Loucy (cell line): Measurements from ENCODE around the gene SMPD4.
"Not testable (repeated sequence)": the region's sequence is repeated elsewhere in the genome, so short reads cannot be mapped to it uniquely, and the experiment has no call there.

Experiments used
- H2AFZ ChIP-seq: fragments of 200-600 bp; sonication (generic); 2 replicates; pipeline ENCODE4 v1.6.0; 2016; ENCODE audit warnings: antibody characterized with exemption, mild to moderate bottlenecking, low read length, moderate library complexity
- H3F3A ChIP-seq: fragments of 200-600 bp; 2 replicates; pipeline ENCODE4 v1.6.0; 2016; ENCODE audit warnings: antibody characterized with exemption, low read depth, mild to moderate bottlenecking
- H3K27me3 ChIP-seq: fragments of 200-600 bp; sonication (generic); 2 replicates; pipeline ENCODE4 v1.6.1; 2014; ENCODE audit warnings: low read length, mild to moderate bottlenecking; ENCODE audit not compliant: insufficient read depth, poor library complexity, severe bottlenecking
- H3K36me3 ChIP-seq: fragments of 200-600 bp; sonication (generic); 2 replicates; pipeline ENCODE4 v1.6.1; 2016; ENCODE audit warnings: low read length; ENCODE audit not compliant: insufficient read depth
- H3K4me1 ChIP-seq: fragments of 200-600 bp; sonication (generic); 2 replicates; pipeline ENCODE4 v1.5.1; 2014; ENCODE audit warnings: low read length, mild to moderate bottlenecking; ENCODE audit not compliant: insufficient read depth, poor library complexity, severe bottlenecking
- H3K4me2 ChIP-seq: fragments of 200-600 bp; sonication (generic); 2 replicates; pipeline ENCODE4 v1.6.0; 2014; ENCODE audit warnings: antibody characterized with exemption, low read length, low read depth, mild to moderate bottlenecking; ENCODE audit not compliant: poor library complexity, severe bottlenecking
- H3K4me3 ChIP-seq: fragments of 200-600 bp; sonication (generic); 2 replicates; pipeline ENCODE4 v1.5.1; 2014; ENCODE audit warnings: low read length, mild to moderate bottlenecking, mixed read lengths; ENCODE audit not compliant: poor library complexity, severe bottlenecking
- H3K79me2 ChIP-seq: fragments of 200-600 bp; sonication (generic); 2 replicates; pipeline ENCODE4 v1.6.1; 2014; ENCODE audit warnings: low read length; ENCODE audit not compliant: insufficient read depth
- H3K9ac ChIP-seq: fragments of 200-600 bp; sonication (generic); 2 replicates; pipeline ENCODE4 v1.6.0; 2014; ENCODE audit warnings: mild to moderate bottlenecking, low read depth, low read length, moderate library complexity; ENCODE audit not compliant: poor library complexity, severe bottlenecking
- H3K9me2 ChIP-seq: fragments of 200-600 bp; sonication (generic); replicated peaks from 2 replicates; pipeline ENCODE4 v1.6.1; 2016; ENCODE audit warnings: low read depth, low read length, mixed read lengths
- H3K9me3 ChIP-seq: fragments of 200-600 bp; sonication (generic); 2 replicates; pipeline ENCODE4 v1.6.1; 2014; ENCODE audit warnings: mild to moderate bottlenecking, antibody characterized with exemption, low read length, low read depth; ENCODE audit not compliant: insufficient read depth
- H4K20me1 ChIP-seq: fragments of 200-600 bp; sonication (generic); 2 replicates; pipeline ENCODE4 v1.6.0; 2014; ENCODE audit warnings: antibody characterized with exemption, low read length, mild to moderate bottlenecking; ENCODE audit not compliant: insufficient read depth, poor library complexity, severe bottlenecking
- CTCF ChIP-seq: fragments of 200-600 bp; sonication (generic); conservative IDR thresholded peaks from 2 replicates; pipeline ENCODE4 v1.5.1; 2014; ENCODE audit warnings: mild to moderate bottlenecking, antibody characterized with exemption, low read length
- EZH2phosphoT487 ChIP-seq: fragments of 200-600 bp; IDR thresholded peaks from 2 replicates; pipeline ENCODE4 v1.6.1; 2018; ENCODE audit warnings: antibody characterized with exemption, mild to moderate bottlenecking, moderate library complexity, borderline replicate concordance

Gene SMPD4

GRCh38 chr2:130169896-130170295 is 11.5 kb downstream of the SMPD4 start:
- H3K9me3 ChIP-seq = no peaks in the 10 kb centered on the region
- H3K9ac ChIP-seq = no peak overlapping the region
- no peaks in the 10 kb centered on the region for H3K79me2 ChIP-seq
- H3K4me1 ChIP-seq = no peaks in the 10 kb centered on the region
- TF ChIP-seq CTCF = no peak
- no peak for TF ChIP-seq EZH2phosphoT487
- no peaks in the 10 kb centered on the region for H3K27me3 ChIP-seq
- no peak overlapping the region for H3K4me3 ChIP-seq
- H3K4me2 ChIP-seq = no peak overlapping the region
- no peak overlapping the region for H2AFZ ChIP-seq
- peaks cover 79% of the 10 kb centered on the region; the same call in 1 of the 2 replicates for H3K36me3 ChIP-seq
- H4K20me1 ChIP-seq = no peaks in the 10 kb centered on the region
- H3F3A ChIP-seq = no peaks in the 10 kb centered on the region
- H3K9me2 ChIP-seq = no peaks in the 10 kb centered on the region

DNA sequence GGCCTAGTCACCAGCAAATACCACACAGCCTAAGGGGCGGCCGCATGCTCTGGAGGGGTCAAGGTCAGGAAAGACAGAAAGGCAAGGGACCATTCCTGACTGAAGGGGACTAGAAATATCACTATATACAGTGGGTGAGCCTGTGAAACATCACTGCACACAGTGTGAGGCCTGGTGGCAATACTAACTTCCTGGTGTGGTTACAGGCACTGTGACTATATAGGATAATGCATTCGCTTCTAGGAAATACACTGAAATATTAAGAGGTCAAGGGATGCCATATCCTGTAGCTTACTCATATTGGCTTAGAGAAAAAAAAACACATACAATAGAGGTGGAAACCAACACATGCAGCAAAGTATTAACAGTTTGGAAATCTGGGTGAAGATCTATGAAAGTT is 12.2 kb downstream of the SMPD4 start:
- H3K9me2 ChIP-seq, H3K4me2 ChIP-seq, H3K27me3 ChIP-seq, H4K20me1 ChIP-seq, H3K4me3 ChIP-seq, H3K9ac ChIP-seq, H3K79me2 ChIP-seq, H3F3A ChIP-seq, H2AFZ ChIP-seq, H3K9me3 ChIP-seq, H3K4me1 ChIP-seq: not testable (repeated sequence)
- H3K36me3 ChIP-seq = peaks cover 78% of the 10 kb centered on the region; the same call in 1 of the 2 replicates

DNA sequence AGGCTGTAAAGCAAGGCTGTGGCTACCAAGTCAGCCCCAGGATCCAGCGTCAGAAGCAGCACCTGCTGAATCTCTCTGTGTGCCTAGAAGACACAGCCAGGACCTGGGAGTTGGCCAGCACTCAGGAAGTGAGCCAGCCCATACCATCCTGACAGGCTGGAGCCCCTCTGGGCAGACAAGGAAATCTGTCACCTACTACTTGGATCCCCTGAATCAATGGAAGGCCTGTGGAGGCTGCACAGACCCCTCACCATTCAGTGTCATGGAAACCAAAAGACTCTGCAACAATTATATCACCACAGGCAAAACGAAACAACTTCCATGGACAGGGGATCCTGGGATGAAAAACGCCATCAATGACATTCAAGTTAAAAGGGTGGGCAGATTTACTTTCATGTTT is 14.8 kb downstream of the SMPD4 start:
- not testable (repeated sequence) for H3K4me3 ChIP-seq, H3K4me1 ChIP-seq, H4K20me1 ChIP-seq, H3K9me2 ChIP-seq, H3K9me3 ChIP-seq, H3K27me3 ChIP-seq, H2AFZ ChIP-seq, H3K79me2 ChIP-seq, H3F3A ChIP-seq, H3K9ac ChIP-seq, H3K4me2 ChIP-seq
- peaks cover 76% of the 10 kb centered on the region; the same call in 1 of the 2 replicates for H3K36me3 ChIP-seq

GRCh38 chr2:130165293-130166016 is 15.9 kb downstream of the SMPD4 start:
- H3K79me2 ChIP-seq = no peaks in the 10 kb centered on the region
- no peaks in the 10 kb centered on the region for H3F3A ChIP-seq
- no peak overlapping the region for H3K4me2 ChIP-seq
- TF ChIP-seq EZH2phosphoT487 = no peak
- TF ChIP-seq CTCF = no peak
- no peaks in the 10 kb centered on the region for H3K27me3 ChIP-seq
- H4K20me1 ChIP-seq = no peaks in the 10 kb centered on the region
- H3K9me2 ChIP-seq = no peaks in the 10 kb centered on the region
- no peaks in the 10 kb centered on the region for H3K4me1 ChIP-seq
- H3K36me3 ChIP-seq = peaks cover 68% of the 10 kb centered on the region; the same call in 1 of the 2 replicates
- H3K9ac ChIP-seq = no peak overlapping the region
- no peaks in the 10 kb centered on the region for H3K9me3 ChIP-seq
- no peak overlapping the region for H3K4me3 ChIP-seq
- H2AFZ ChIP-seq = no peak overlapping the region
